ENCODE results near the gene TTC13. TPM values are rescaled to one million over a fixed set of nuclear protein-coding genes. Genes with fewer than 3 reads are reported as not detected.

TTC13 gene
- total and polyA plus RNA-seq, 7 donors, result 3.0 to 19.7 (median 13.6) TPM

- Histone ChIP-seq H3K4me1 (no peaks in the 10 kb centered on the region), H3K4me3 (no peak overlapping the region), H3K27me3 (no peaks in the 10 kb centered on the region), H3K27ac (no peak overlapping the region), H3K36me3 (no peaks in the 10 kb centered on the region), H3K9me3 (no peaks in the 10 kb centered on the region)
- WGBS, 2 donors, result 95% methylated on average over 4 of the region's 4 CpGs
- intact Hi-C loops (cut with DNase I), result no loop called here
- TF ChIP-seq EP300 (IDR thresholded peaks at IDR 0.05), result no peak
- no peak for TF ChIP-seq POLR2AphosphoS5 (IDR thresholded peaks at IDR 0.05)
- no peak for TF ChIP-seq POLR2A (IDR thresholded peaks at IDR 0.05)
- TF ChIP-seq, protein P1, sequence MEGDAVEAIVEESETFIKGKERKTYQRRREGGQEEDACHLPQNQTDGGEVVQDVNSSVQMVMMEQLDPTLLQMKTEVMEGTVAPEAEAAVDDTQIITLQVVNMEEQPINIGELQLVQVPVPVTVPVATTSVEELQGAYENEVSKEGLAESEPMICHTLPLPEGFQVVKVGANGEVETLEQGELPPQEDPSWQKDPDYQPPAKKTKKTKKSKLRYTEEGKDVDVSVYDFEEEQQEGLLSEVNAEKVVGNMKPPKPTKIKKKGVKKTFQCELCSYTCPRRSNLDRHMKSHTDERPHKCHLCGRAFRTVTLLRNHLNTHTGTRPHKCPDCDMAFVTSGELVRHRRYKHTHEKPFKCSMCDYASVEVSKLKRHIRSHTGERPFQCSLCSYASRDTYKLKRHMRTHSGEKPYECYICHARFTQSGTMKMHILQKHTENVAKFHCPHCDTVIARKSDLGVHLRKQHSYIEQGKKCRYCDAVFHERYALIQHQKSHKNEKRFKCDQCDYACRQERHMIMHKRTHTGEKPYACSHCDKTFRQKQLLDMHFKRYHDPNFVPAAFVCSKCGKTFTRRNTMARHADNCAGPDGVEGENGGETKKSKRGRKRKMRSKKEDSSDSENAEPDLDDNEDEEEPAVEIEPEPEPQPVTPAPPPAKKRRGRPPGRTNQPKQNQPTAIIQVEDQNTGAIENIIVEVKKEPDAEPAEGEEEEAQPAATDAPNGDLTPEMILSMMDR (IDR thresholded peaks at IDR 0.05), result no peak
- no peak for DNase-seq
Measured at GRCh38 chr1:230898144-230898543, 80.5 kb downstream of the TTC13 start.

- intact Hi-C loops (cut with DNase I), result no loop called here
- no peaks in the 10 kb centered on the region for H3K36me3 ChIP-seq
- WGBS, 2 donors, result 52 to 66% methylated on average over 1 of the region's 1 CpG
- H3K4me3 ChIP-seq, result no peak overlapping the region
- DNase-seq, result no peak
- H3K27me3 ChIP-seq, result no peaks in the 10 kb centered on the region
- H3K9me3 ChIP-seq, result no peaks in the 10 kb centered on the region
- TF ChIP-seq, protein P1 (IDR thresholded peaks at IDR 0.05), result no peak
- TF ChIP-seq POLR2A (IDR thresholded peaks at IDR 0.05) (no peak), EP300 (IDR thresholded peaks at IDR 0.05) (no peak), POLR2AphosphoS5 (IDR thresholded peaks at IDR 0.05) (no peak)
- no peak overlapping the region for H3K27ac ChIP-seq
- H3K4me1 ChIP-seq, result no peaks in the 10 kb centered on the region
Measured at GRCh38 chr1:230896779-230897178, 81.9 kb downstream of the TTC13 start.

DNA sequence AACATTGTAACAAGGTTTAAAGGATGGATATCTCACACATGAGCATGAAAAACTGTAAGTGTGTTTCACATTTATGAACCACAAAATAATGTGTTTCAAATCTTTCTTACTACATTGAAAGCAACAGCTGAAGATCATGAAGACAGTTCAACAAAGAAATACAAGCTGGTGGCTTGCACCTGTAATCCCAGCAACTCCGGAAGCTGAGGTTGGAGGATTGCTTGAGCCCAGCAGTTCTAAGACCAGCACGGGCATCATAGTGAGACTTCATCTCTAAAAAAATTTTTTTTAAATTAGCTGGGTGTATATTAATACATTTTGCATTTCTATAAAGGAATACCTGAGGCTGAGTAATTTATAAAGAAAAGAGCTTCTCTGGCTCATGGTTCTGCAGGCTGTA, 83.2 kb downstream of the TTC13 start:
- H3K4me3 ChIP-seq, result no peak overlapping the region
- no peaks in the 10 kb centered on the region for H3K36me3 ChIP-seq
- DNase-seq, result no peak
- no peaks in the 10 kb centered on the region for H3K27me3 ChIP-seq
- TF ChIP-seq EP300 (IDR thresholded peaks at IDR 0.05), result no peak
- no peak for TF ChIP-seq POLR2A (IDR thresholded peaks at IDR 0.05)
- TF ChIP-seq, protein P1 (IDR thresholded peaks at IDR 0.05), result no peak
- TF ChIP-seq POLR2AphosphoS5 (IDR thresholded peaks at IDR 0.05), result no peak
- no peaks in the 10 kb centered on the region for H3K9me3 ChIP-seq
- no peaks in the 10 kb centered on the region for H3K4me1 ChIP-seq
- intact Hi-C loops (cut with DNase I), result no loop called here
- 92 to 96% methylated on average over 2 of the region's 2 CpGs for WGBS, 2 donors
- no peak overlapping the region for H3K27ac ChIP-seq

DNA sequence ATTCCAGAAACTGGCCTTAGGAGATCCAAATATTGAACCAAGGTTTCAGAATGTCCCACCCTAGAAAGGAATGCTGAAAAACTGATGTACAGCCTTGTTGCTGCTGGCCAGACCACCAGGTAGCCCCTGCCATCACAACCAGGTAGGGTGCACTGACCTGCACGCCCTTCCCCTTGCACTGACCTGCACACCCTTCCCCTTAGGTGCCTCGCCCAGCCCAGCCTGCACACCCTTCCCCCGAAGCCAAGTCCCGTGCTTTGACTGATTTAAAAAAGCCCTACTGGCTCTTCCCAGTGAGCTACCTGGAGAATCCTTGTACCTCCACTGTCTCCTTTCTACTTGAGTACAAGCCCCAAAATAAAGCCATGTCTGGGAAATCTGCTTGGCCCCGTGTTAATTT, 84.0 kb downstream of the TTC13 start:
- Histone ChIP-seq H3K4me3 (no peak overlapping the region), H3K4me1 (no peaks in the 10 kb centered on the region), H3K9me3 (no peaks in the 10 kb centered on the region), H3K27ac (no peak overlapping the region), H3K36me3 (no peaks in the 10 kb centered on the region), H3K27me3 (no peaks in the 10 kb centered on the region)
- intact Hi-C loops (cut with DNase I), result no loop called here
- no peak for DNase-seq
- WGBS, 2 donors, result 66 to 84% methylated on average over 5 of the region's 5 CpGs
- TF ChIP-seq, protein P1 (IDR thresholded peaks at IDR 0.05), result no peak
- no peak for TF ChIP-seq EP300 (IDR thresholded peaks at IDR 0.05)
- no peak for TF ChIP-seq POLR2A (IDR thresholded peaks at IDR 0.05)
- TF ChIP-seq POLR2AphosphoS5 (IDR thresholded peaks at IDR 0.05), result no peak

- Histone ChIP-seq H3K27ac (no peak overlapping the region), H3K36me3 (no peaks in the 10 kb centered on the region), H3K27me3 (no peaks in the 10 kb centered on the region), H3K9me3 (no peaks in the 10 kb centered on the region), H3K4me3 (no peak overlapping the region), H3K4me1 (no peaks in the 10 kb centered on the region)
- DNase-seq, result no peak
- WGBS, 2 donors, result 94 to 96% methylated on average over 6 of the region's 6 CpGs
- intact Hi-C loops (cut with DNase I), result no loop called here
- TF ChIP-seq POLR2AphosphoS5 (IDR thresholded peaks at IDR 0.05), result no peak
- no peak for TF ChIP-seq EP300 (IDR thresholded peaks at IDR 0.05)
- no peak for TF ChIP-seq POLR2A (IDR thresholded peaks at IDR 0.05)
- TF ChIP-seq, protein P1 (IDR thresholded peaks at IDR 0.05), result no peak
Measured at GRCh38 chr1:230894032-230894431, 84.6 kb downstream of the TTC13 start.

All from sigmoid colon (tissue), 7 donors.